Epidermal melanocyte (primary cell): ENCODE data around the gene METTL16.

ENCODE experiments used
- DNase-seq: peaks from one replicate; pipeline ENCODE4 v3.0.0; 2011; ENCODE audit warnings: low spot score; ENCODE audit not compliant: insufficient read length

METTL16 gene

GRCh38 chr17:2397247-2398171 is 114.2 kb downstream of the METTL16 start:
- no peak for DNase-seq

- DNase-seq, result peak; percentile 84
Observed at GRCh38 chr17:2396568-2397246, 115.0 kb downstream of the METTL16 start.

DNA sequence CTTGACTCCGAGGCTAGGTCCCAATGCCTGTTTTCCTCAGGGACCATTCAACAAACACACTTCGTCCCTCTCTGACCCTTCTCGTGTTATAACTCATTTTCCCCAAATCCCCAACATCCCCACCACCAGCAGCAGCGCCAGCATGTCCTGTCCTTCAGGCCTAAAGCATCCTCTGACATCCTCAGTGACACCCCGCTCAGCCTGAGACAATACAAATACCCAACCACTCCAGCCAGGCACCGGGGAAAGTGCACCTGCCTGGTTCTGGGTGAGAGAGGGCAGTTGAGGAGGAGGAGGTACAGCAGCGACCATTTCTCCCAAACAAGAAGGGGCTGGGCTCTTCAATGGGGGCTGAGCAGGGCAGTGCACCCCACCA is 115.5 kb downstream of the METTL16 start:
- no peak for DNase-seq

DNA sequence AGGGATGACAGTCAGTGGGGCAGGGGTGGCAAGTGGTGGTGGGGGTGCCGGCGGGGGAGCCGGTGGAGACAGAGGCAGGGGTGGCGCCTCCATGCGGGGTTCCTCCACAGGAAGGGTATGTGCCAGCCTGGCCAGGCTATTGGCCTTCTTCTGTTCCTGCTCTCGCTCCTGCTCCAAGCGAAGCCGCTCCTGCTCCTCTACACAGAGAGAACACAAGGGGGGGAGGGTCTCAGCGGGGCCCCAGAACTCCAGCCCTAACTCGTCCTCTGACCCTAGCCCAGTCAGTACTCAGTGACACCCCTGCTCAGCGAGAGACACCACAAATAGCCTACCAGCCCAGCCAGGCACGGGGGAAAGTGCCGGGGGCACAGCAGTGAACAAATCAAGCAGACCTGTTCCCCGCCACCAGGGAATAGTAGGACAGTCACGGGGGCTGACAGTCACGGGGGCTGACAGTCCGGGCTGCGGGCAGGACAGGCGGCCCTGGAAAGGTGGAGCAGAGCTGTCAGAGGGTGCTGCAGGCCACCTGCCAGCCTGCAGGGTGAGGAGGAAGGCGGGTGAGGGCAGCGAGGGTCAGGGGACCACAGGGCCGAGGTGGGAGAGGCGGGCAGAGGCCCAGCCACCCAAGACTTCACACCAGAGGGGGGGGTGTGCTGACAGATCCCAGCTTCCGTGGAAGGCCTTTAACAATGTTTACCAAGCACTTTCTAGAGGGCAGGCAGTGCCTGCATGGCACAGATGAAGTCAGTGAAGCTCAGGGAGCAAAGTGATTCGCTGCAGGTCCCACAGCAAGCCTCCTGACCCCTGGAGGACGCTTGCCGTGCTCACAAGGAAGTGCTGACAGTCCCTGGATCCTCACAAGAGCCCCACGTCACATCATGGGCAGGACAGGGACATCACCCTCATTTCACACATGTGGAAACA is 116.2 kb downstream of the METTL16 start:
- no peak for DNase-seq

DNA sequence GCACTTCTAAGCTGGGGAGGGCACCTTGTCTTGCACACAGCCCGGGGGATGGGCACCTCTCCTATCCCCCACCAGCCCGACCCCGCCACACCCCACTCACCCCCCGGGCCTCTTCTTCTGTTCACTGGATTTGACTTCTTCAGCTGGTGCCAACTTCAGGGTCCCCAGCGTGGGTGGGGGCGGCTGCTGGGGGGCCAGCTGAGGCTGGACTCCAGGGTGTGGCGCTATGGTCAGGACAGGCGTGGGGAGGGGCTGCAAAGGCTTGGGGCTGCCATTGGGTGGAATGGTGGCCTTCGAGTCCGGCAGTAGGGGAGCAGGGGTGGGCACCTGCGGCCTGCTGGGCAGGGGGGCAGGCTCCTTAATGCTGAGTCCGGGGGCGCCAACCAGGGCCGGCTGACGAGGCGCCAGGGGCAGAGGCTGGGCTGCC is 116.9 kb downstream of the METTL16 start:
- no peak for DNase-seq

DNA sequence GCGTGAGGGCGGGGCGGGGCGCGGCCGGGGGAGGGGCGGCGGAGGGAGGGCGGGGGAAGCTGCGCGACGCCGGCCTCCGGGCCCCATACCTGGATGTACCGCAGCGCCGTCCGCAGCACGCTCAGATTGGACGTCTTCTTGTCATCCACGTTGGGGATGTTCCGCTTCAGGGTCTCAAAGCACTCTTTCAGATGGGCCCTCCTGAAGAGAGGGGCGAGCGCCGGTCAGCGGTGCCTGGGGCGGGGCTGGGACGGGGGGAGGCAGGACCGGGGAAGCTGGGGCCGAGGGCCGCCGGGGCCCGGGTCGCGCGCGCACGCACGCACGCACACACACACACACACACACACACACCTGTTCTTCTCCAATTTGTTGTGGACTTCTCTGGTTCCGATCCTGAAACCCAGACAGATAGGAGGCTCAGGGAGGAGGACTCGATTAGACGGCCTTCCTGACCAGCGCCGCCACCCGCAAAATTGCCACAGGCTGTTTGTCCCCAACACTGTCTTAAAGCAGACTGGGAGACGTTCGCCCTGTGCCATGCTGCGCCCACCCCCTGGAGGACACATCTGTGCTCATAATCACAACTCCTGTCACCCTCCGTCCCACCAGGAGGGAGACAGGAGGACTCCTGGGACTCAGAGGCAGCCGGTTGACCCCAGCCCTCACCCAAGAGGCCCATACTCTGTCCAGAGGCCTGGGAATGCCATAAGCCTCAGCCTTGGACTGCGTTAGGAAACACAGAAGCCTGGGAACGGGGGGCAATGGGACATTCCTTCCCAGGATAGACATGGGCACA is 117.5 kb downstream of the METTL16 start:
- DNase-seq, result no peak

- DNase-seq, result peak; percentile 86
Observed at GRCh38 chr17:2393174-2393953, 118.3 kb downstream of the METTL16 start.

DNA sequence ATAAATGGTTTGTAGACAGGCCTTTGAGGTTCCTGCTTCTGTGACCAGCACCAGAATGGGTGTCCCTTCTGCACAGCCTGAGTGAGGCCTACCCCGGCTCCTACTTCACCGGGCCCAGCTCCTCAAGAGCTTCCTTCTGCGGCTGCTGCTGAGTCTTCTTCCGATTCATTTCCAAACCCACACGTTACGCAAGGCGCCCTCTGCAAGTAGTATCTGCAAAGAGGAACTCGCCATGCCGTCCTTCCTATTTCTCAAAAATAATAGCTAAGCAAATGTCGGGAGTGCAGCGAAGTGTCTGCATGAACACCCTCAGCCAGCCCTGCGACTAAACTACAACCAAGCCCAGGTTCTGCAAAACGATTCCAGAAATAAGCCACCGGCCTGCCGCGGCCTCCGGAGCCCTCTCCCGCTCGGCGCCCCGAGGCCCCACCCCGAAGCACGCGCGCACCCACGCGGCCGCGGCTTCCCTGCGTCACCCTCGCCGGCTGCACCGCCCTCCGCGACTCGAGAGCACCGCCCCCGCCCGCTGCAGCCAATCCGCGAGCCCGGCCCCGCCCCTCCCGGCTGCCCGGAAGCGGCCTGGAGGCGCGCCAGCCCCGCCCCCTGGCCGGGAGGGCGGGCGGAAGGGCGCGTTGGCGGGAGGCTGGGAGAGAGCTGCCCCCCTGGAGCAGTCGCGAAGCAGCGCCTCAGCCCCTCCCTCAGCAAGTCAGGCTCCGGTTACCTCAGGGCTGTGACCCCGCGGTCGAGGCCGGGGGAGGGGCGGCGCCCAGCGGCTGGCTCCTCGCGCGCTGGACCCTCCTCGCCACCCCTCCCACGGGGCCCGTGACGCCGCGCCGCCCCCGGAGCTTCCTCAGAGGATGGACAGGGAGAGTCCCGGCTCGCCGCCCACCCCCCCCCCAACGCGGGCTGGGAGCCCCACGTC is 119.2 kb downstream of the METTL16 start:
- peak; percentile 85 for DNase-seq

GRCh38 chr17:2391597-2392251 is 120.0 kb downstream of the METTL16 start:
- DNase-seq, result no peak

DNA sequence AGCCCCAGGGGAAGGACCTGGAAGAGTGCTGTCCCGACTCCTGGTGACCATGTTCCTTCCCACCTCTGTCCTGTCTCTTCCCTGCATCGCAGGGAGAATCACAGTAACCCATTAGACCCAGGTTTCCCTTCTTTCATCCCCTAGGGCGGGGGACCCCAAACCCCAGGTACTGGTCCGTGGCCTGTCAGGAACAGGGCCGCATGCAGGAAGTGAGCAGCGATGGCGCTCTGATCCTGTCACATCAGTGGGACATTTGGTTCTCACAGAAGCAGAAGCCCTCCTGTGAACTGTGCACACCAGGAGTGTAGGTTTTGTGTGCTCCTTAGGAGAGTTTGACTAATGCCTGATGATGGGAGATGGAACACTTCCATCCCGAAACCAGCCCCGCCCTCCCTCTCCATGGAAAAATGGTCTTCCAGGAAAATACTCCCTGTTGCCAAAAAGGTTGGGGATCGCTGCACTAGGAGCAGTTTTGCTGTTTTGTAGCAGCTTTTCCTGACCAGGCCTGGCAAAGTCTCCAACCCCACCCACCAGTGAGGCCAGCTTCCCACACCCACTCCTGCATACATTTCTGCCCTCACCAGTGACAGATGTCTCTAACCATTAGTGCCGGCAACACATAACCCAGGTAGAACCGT is 121.4 kb downstream of the METTL16 start:
- no peak for DNase-seq

- DNase-seq, result no peak
Observed at GRCh38 chr17:2388683-2389055, 123.0 kb downstream of the METTL16 start.

DNA sequence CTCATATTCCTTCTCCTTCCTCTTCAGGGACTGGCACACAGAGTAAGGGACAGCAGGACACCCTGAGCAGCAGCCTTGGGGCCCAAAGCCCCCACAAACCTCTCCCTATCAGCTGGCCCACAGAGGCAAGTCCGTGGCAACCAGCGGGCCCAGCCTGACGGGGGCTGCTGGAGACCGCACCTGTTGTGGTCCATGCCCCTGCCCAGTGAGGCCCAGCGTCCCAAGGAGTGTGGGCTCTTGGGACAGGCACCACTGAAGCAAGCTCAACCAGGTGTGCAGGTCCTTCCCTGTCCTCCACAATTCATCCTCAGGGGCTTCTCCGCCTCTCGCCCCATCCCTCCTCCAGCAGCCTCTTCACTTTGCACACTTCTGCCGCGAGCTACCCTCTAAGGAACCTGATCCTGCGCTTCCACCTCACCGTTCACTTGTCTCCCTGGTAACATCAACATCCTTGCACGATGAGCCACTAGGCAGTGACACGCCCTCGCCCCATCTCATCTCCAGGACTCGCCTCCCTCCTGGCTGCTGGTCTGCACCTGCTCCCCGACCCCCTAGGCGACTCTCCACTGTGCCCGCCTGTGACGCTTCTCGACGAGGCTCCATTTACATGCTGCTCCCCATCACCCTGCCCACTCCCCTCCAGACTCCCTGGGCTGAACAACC is 123.5 kb downstream of the METTL16 start:
- DNase-seq, result no peak

DNA sequence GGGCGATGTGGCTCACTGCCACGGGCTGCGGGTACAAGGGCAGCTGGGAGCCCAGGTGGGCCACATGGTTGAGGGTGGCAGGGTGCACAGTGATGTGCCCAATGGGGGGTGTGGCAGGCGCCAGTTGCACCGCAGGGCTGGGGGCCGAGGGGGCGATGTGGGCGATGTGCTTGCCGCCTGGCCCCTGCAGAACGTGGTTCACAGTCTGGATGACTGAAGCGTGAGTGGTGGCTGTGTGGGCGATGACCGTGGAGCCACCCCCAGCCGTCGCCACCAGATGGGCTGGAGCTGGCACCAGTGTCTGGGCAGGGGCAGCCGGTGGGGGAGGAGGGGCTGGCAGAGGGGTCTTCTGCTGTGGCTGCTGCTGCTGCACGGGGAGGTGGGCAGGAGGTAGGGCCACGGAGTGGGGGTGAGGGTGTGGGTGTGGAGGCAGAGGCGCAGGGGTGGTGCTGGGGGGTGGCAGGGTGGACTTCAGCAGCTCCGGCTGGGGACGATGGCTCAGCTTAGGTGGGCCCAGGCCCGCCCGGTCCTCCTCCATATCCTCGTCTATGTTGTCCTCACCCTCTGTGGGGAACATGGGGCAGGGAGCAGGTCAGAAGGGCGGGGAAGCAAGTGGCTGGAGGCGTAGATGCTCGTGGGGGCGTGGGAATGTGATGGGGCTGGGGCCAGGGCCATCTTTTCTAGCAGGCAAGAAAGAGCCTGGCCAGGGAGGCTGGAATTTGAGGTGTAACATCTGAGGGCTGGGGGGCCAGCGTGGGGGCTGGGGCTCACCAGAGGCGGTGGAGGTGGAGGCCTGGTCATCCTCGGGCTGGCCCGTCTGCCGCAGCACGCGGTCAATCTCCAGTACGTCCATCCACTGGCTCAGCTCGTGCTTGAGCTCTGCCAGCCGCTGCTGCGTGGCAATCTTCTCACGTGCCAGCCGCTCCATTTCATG is 124.3 kb downstream of the METTL16 start:
- no peak for DNase-seq

DNA sequence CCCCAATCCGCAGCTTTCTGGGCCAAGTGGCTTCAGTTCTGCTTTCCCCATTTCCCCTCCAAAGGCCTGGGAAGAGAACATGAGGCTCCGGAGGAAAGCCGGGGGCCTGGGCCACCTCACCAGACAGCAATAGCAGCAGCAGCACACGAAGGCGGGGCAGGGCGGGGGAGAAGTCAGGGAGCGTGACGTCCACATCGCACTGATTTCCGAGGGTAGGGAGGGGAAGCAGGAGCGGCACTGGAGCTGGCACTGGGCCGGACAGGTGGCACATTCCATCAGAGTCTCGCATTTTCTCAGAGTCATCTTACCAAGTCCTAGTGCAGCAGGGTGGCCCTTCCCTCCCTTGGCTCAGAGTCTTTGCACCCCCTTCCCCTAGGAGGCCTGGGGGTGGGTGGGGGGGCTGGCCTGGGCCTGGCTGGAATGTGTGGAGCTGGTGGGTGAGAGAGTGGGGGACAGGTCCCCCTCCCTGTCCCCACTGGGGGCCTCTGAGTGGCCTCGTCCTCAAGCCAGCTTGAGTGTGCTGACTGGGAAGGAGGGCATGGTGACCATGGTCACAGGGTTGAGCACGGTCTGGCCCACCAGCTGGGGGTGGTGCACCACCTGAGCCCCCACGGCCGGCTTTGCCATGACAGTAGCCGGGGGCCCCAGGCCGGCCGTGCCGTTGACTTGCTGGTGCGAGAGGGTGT is 125.1 kb downstream of the METTL16 start:
- no peak for DNase-seq
